GM18873 (cell line): ENCODE results near the gene SLC30A1.
"Not testable (repeated sequence)": the region's sequence is repeated elsewhere in the genome, so short reads cannot be mapped to it uniquely, and the experiment has no call there.

Source experiments
- ATAC-seq: cut with Tn5 transposase; IDR thresholded peaks from one replicate; pipeline ENCODE4 v1.9.1; 2021; ENCODE audit warnings: mild to moderate bottlenecking, moderate library complexity, moderate number of reproducible peaks; ENCODE audit not compliant: unreplicated experiment, low FRiP score

The SLC30A1 gene

GRCh38 chr1:211586538-211586937 lies 7.6 kb upstream of the SLC30A1 start:
- no peak for ATAC-seq

GRCh38 chr1:211583011-211583992 lies 4.3 kb upstream of the SLC30A1 start:
- ATAC-seq = no peak

- no peak for ATAC-seq
Measured at GRCh38 chr1:211581526-211581925, 2.6 kb upstream of the SLC30A1 start.

- no peak for ATAC-seq
Measured at GRCh38 chr1:211580303-211580687, 1.3 kb upstream of the SLC30A1 start.

- peak; percentile 28 for ATAC-seq
Measured at GRCh38 chr1:211579440-211580302, 710 bp upstream of the SLC30A1 start.

GRCh38 chr1:211577819-211578639 lies 932 bp downstream of the SLC30A1 start:
- peak; percentile 27 for ATAC-seq

GRCh38 chr1:211577277-211577818 lies 1.6 kb downstream of the SLC30A1 start:
- no peak for ATAC-seq

- ATAC-seq = no peak
Measured at GRCh38 chr1:211576717-211577116, 2.2 kb downstream of the SLC30A1 start.

GRCh38 chr1:211574705-211575104 lies 4.3 kb downstream of the SLC30A1 start:
- ATAC-seq = no peak

GRCh38 chr1:211571998-211572397 lies 7.0 kb downstream of the SLC30A1 start:
- ATAC-seq = no peak

GRCh38 chr1:211570378-211570777 lies 8.6 kb downstream of the SLC30A1 start:
- not testable (repeated sequence) for ATAC-seq

- peak; percentile 87 for ATAC-seq
Measured at GRCh38 chr1:211566431-211567025, 12.4 kb downstream of the SLC30A1 start.

GRCh38 chr1:211564084-211564483 lies 14.9 kb downstream of the SLC30A1 start:
- no peak for ATAC-seq

GRCh38 chr1:211559222-211560010 lies 19.5 kb downstream of the SLC30A1 start:
- ATAC-seq = no peak

- no peak for ATAC-seq
Measured at GRCh38 chr1:211557894-211558625, 20.9 kb downstream of the SLC30A1 start.

- no peak for ATAC-seq
Measured at GRCh38 chr1:211553549-211553948, 25.4 kb downstream of the SLC30A1 start.

- no peak for ATAC-seq
Measured at GRCh38 chr1:211551638-211552460, 27.1 kb downstream of the SLC30A1 start.
